Endothelial cell of umbilical vein (primary cell): ENCODE results near the gene COL28A1. TPM values are rescaled to one million over a fixed set of nuclear protein-coding genes. Genes with fewer than 3 reads are reported as not detected.

Experiments
- BruUV-seq: library from RNA; stranded (reverse); fragments of 400-500 nt; replicated peaks from 2 replicates; lab custom pipeline; 2021; lab: Mats Ljungman, UMichigan
- CTCF ChIA-PET: fragments of 300-600, 350-600 bp; sonication (Branson Sonifier 250); formaldehyde crosslinking; loops from one replicate; lab custom pipeline; 2021; ENCODE audit warnings: antibody characterized with exemption, inconsistent platforms; lab: Charles Lee
- POLR2A ChIA-PET: fragments of 300-600, 350-600 bp; sonication (Branson Sonifier 250); formaldehyde crosslinking; loops from one replicate; lab custom pipeline; 2021; ENCODE audit warnings: antibody characterized with exemption, inconsistent platforms; lab: Charles Lee
- DNase-seq: peaks from one replicate; pipeline ENCODE4 v3.0.0-alpha.2; 2011; ENCODE audit warnings: low read depth, low spot score
- FAIRE-seq: peaks from 2 replicates; lab custom pipeline; 2011; peaks lifted over from hg19 to GRCh38; lab: Jason Lieb, UNC
- H2AFZ ChIP-seq: 2 replicates; pipeline ENCODE4 v1.6.0; 2012; ENCODE audit warnings: low read depth, low read length, control low read depth, inconsistent platforms
- H3K27ac ChIP-seq: 2 replicates; pipeline ENCODE4 v1.5.1; 2011; ENCODE audit warnings: low read depth, mild to moderate bottlenecking, control low read depth, low read length, moderate library complexity; ENCODE audit not compliant: insufficient read depth
- H3K27me3 ChIP-seq, 2 experiments: 2 replicates each; pipeline versions ENCODE4 v1.6.0 to v1.6.1; 2011; ENCODE audit warnings: low read length in 2 of 2, mixed read lengths in 1 of 2; ENCODE audit not compliant: control insufficient read depth in 2 of 2, insufficient read depth in 2 of 2
- H3K36me3 ChIP-seq, 2 experiments: 2 replicates in 1 of 2; 3 replicates in 1 of 2; pipeline ENCODE4 v1.5.1; 2011; ENCODE audit warnings: low read length in 2 of 2, mild to moderate bottlenecking in 1 of 2, moderate library complexity in 1 of 2; ENCODE audit not compliant: control insufficient read depth in 2 of 2, insufficient read depth in 2 of 2; ENCODE audit errors: extremely low read depth in 1 of 2
- H3K4me1 ChIP-seq: 3 replicates; pipeline ENCODE4 v1.5.1; 2011; ENCODE audit warnings: mild to moderate bottlenecking, low read length; ENCODE audit not compliant: control insufficient read depth, insufficient read depth; ENCODE audit errors: extremely low read depth
- H3K4me2 ChIP-seq: 2 replicates; pipeline ENCODE4 v1.6.1; 2011; ENCODE audit warnings: low read length, control low read depth, mixed read lengths; ENCODE audit not compliant: insufficient read depth
- H3K4me3 ChIP-seq, 3 experiments: fragments of 200-600 bp in 1 of 3; sonication (generic), shearing (Covaris generic) in 1 of 3; replicated peaks in 1 of 3; 2 replicates each; pipeline ENCODE4 v1.5.1; 2011 to 2016; ENCODE audit warnings: control low read depth in 3 of 3, low read length in 3 of 3, mild to moderate bottlenecking in 2 of 3, inconsistent platforms in 1 of 3, low read depth in 1 of 3, moderate library complexity in 1 of 3; ENCODE audit not compliant: insufficient read depth in 1 of 3
- H3K79me2 ChIP-seq: 2 replicates; pipeline ENCODE4 v1.6.0; 2012; ENCODE audit warnings: low read length, inconsistent platforms; ENCODE audit not compliant: control insufficient read depth, insufficient read depth
- H3K9ac ChIP-seq: replicated peaks from 2 replicates; pipeline ENCODE3; 2011; ENCODE audit warnings: low read length, control low read depth; ENCODE audit not compliant: insufficient read depth; ENCODE audit errors: extremely low read depth
- H3K9me1 ChIP-seq: replicated peaks from 3 replicates; pipeline ENCODE4 v1.6.0; 2011; ENCODE audit warnings: mild to moderate bottlenecking, low read length; ENCODE audit not compliant: control insufficient read depth, insufficient read depth; ENCODE audit errors: extremely low read depth
- H3K9me3 ChIP-seq: replicated peaks from 2 replicates; pipeline ENCODE4 v1.5.1; 2012; ENCODE audit warnings: low read length, inconsistent platforms; ENCODE audit not compliant: control insufficient read depth, insufficient read depth
- H4K20me1 ChIP-seq: replicated peaks from 2 replicates; pipeline ENCODE3; 2011; ENCODE audit warnings: mild to moderate bottlenecking, low read length; ENCODE audit not compliant: control insufficient read depth, insufficient read depth; ENCODE audit errors: extremely low read depth
- CTCF ChIP-seq, 2 donors: IDR thresholded peaks; 1 replicate in 1 of 2; 2 replicates in 1 of 2; pipeline ENCODE4 v1.5.1; 2011; ENCODE audit warnings: low read length in 2 of 2, mild to moderate bottlenecking in 2 of 2, moderate library complexity in 2 of 2, control low read depth in 1 of 2, inconsistent platforms in 1 of 2, low read depth in 1 of 2; ENCODE audit not compliant: insufficient read depth in 1 of 2; ENCODE audit errors: extremely low read depth in 1 of 2
- EZH2 ChIP-seq: IDR thresholded peaks from 2 replicates; pipeline ENCODE4 v1.6.1; 2012; ENCODE audit warnings: borderline replicate concordance, low read depth, mild to moderate bottlenecking, moderate library complexity, low read length, inconsistent platforms; ENCODE audit not compliant: severe bottlenecking
- FOS ChIP-seq: IDR thresholded peaks from 2 replicates; pipeline ENCODE4 v1.6.1; 2011; ENCODE audit warnings: mild to moderate bottlenecking, low read length, moderate library complexity, borderline replicate concordance; ENCODE audit not compliant: insufficient read depth
- GATA2 ChIP-seq: IDR thresholded peaks from 2 replicates; pipeline ENCODE4 v1.7.0; 2011; ENCODE audit warnings: low read depth, mild to moderate bottlenecking, moderate library complexity, mixed read lengths, low read length; ENCODE audit not compliant: insufficient read length, insufficient read depth
- JUN ChIP-seq: IDR thresholded peaks from 2 replicates; pipeline ENCODE4 v1.6.1; 2011; ENCODE audit warnings: borderline replicate concordance, low read depth; ENCODE audit not compliant: insufficient read length, insufficient read depth
- MAX ChIP-seq: IDR thresholded peaks from 2 replicates; pipeline ENCODE4 v1.6.1; 2011; ENCODE audit not compliant: insufficient read depth, insufficient read length
- MYC ChIP-seq: IDR thresholded peaks from one replicate; pipeline ENCODE4 v1.6.1; 2011; ENCODE audit warnings: mild to moderate bottlenecking, low read depth, low read length
- POLR2A ChIP-seq: IDR thresholded peaks from 2 replicates; pipeline ENCODE4 v1.6.1; 2012; ENCODE audit warnings: low read depth, mild to moderate bottlenecking, control low read depth, low read length
- POLR2AphosphoS5 ChIP-seq: IDR thresholded peaks from 2 replicates; pipeline ENCODE4 v1.6.1; 2012; ENCODE audit warnings: low read depth, mild to moderate bottlenecking, control low read depth, low read length, moderate library complexity; ENCODE audit not compliant: insufficient read depth
- dilution Hi-C: fragments of 300-500 bp; cut with MboI; formaldehyde crosslinking; loops from one replicate; pipeline ENCODE4 v1.15.0; 2019; ENCODE audit warnings: low sequenced_read_pairs; ENCODE audit not compliant: extremely low pct_ligation_motif_present
- intact Hi-C: fragments of 100-400 bp; cut with micrococcal nuclease; formaldehyde crosslinking; loops from one replicate; pipeline ENCODE4 v1.10.0; 2022
- polyA plus RNA-seq, 4 experiments: library from polyadenylated mRNA; depleted of rRNA in 3 of 4; stranded (reverse) in 3 of 4; unstranded in 1 of 4; fragments of >200 nt; gene quantifications; 2 replicates each; pipeline versions ENCODE4 v1.2.1 to v1.2.3, GENCODE V29; 2011 to 2012; ENCODE audit warnings: missing spikeins in 1 of 4
- total RNA-seq: library from RNA; stranded (reverse); gene quantifications from 2 replicates; pipeline ENCODE4 v1.2.3, GENCODE V29; 2021

Gene COL28A1
- total and polyA plus RNA-seq, 2 donors (not counting 3 experiments of a cell fraction or from before 2014, with no cell fraction given) = not detected

GRCh38 chr7:7349156-7349555, 186.5 kb downstream of the COL28A1 start:
- no TSS peak for BruUV-seq
- POLR2A ChIA-PET = no interaction called here
- dilution Hi-C loops = no loop called here

More at GRCh38 chr7:7349156-7349555, 186.5 kb downstream of the COL28A1 start:
- H3K4me3 ChIP-seq = no peak overlapping the region
- H3K9me3 ChIP-seq = no peaks in the 10 kb centered on the region
- H3K79me2 ChIP-seq = no peaks in the 10 kb centered on the region
- no peaks in the 10 kb centered on the region for H3K4me1 ChIP-seq
- CTCF ChIA-PET = interaction anchor here (1.0 kb wide), 1 partner anchor 41 kb away, joined by 3 read pairs; no protein-coding TSS in a partner anchor
- H3K27ac ChIP-seq = no peak overlapping the region
- FAIRE-seq (no peak), DNase-seq (no peak)
- no peaks in the 10 kb centered on the region for H4K20me1 ChIP-seq
- no peaks in the 10 kb centered on the region for H3K9me1 ChIP-seq
- intact Hi-C loops = loop anchor here (5.0 kb wide), 1 partner anchor 247 kb away; no protein-coding TSS in a partner anchor
- TF ChIP-seq MAX (no peak), POLR2AphosphoS5 (no peak), CTCF (IDR thresholded peaks at IDR 0.05; ENCODE audit: extremely low read depth in 1 of 2, insufficient read depth in 1 of 2, low read depth in 1 of 2, low read length in 2 of 2) (no peak), JUN (no peak), GATA2 (no peak), POLR2A (no peak), FOS (no peak), MYC (no peak), EZH2 (no peak)
- no peaks in the 10 kb centered on the region for H3K36me3 ChIP-seq
- no peak overlapping the region for H2AFZ ChIP-seq
- no peak overlapping the region for H3K4me2 ChIP-seq
- no peak overlapping the region for H3K9ac ChIP-seq
- no peaks in the 10 kb centered on the region for H3K27me3 ChIP-seq
